ENCODE data around the gene GGT6.

GRCh38 chr17:4574448-4575045 is 14.2 kb upstream of the GGT6 start:
- TF ChIP-seq CTCF (IDR thresholded peaks at IDR 0.05; ENCODE audit: insufficient read depth, low read length): no peak
- no peak for TF ChIP-seq POLR2AphosphoS5 (IDR thresholded peaks at IDR 0.05; ENCODE audit: low read depth)

Measured in HL-60 (cell line).